ENCODE measurements around the gene MAPK8IP2.

DNA sequence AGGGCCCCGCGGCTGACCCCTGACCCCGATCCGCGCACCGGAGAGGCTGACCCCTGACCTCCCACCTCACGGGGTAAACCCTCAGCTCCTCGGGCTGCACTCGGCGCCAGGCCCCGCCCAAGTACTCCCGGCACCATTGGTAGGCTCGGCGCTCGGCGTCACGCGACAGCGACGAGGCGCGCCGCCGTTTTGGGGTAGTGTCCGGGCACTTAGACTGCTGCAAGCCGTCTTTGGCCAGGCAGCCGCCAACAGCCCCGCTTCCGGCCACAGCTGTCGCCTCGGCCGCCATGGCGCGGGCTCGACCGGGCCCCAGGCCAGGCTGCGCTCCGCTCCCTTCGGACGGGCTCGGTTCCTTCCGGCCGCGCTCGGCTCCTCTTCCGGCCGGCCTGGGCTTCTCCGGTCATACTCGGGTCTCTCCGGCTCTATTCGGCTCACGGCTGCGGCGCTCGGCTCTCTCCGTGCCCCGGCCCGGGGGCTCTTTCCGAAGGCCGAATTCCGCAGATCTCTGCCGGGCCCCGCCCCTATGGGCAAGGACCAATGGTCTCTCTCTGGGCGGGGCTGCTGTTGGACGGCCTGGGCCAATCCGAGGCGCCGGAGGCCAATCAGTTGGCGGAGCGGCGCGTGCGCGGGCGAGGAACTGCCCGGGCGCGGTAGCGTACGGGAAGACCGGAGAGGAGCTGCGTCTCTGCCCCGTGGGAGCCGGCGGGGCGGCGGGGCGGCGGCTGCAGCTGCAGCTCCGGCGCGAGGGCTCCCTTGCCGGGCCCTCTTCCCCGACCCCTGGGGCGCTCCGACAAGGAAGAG, 17.9 kb upstream of the MAPK8IP2 start, which contains the start of gene CHKB:
- TF ChIP-seq POLR2AphosphoS5 (IDR thresholded peaks at IDR 0.05; ENCODE audit: low read depth, low read length): peak; percentile 69
- TF ChIP-seq, protein P1, sequence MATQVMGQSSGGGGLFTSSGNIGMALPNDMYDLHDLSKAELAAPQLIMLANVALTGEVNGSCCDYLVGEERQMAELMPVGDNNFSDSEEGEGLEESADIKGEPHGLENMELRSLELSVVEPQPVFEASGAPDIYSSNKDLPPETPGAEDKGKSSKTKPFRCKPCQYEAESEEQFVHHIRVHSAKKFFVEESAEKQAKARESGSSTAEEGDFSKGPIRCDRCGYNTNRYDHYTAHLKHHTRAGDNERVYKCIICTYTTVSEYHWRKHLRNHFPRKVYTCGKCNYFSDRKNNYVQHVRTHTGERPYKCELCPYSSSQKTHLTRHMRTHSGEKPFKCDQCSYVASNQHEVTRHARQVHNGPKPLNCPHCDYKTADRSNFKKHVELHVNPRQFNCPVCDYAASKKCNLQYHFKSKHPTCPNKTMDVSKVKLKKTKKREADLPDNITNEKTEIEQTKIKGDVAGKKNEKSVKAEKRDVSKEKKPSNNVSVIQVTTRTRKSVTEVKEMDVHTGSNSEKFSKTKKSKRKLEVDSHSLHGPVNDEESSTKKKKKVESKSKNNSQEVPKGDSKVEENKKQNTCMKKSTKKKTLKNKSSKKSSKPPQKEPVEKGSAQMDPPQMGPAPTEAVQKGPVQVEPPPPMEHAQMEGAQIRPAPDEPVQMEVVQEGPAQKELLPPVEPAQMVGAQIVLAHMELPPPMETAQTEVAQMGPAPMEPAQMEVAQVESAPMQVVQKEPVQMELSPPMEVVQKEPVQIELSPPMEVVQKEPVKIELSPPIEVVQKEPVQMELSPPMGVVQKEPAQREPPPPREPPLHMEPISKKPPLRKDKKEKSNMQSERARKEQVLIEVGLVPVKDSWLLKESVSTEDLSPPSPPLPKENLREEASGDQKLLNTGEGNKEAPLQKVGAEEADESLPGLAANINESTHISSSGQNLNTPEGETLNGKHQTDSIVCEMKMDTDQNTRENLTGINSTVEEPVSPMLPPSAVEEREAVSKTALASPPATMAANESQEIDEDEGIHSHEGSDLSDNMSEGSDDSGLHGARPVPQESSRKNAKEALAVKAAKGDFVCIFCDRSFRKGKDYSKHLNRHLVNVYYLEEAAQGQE (IDR thresholded peaks at IDR 0.05; ENCODE audit: insufficient read depth in 1 of 2, low read depth in 2 of 2, low read length in 2 of 2): no peak
- no peak for TF ChIP-seq TAF1 (IDR thresholded peaks at IDR 0.05; ENCODE audit: borderline replicate concordance, insufficient read depth, low read length)
